GM18520 (cell line): ENCODE measurements around the gene UBXN6.
A peak's percentile ranks its signal among the peaks of the same experiment; 100 is the strongest.

Experiments
- ATAC-seq: cut with Tn5 transposase; IDR thresholded peaks from one replicate; pipeline ENCODE4 v1.9.1; 2021; ENCODE audit not compliant: unreplicated experiment

The UBXN6 gene

DNA sequence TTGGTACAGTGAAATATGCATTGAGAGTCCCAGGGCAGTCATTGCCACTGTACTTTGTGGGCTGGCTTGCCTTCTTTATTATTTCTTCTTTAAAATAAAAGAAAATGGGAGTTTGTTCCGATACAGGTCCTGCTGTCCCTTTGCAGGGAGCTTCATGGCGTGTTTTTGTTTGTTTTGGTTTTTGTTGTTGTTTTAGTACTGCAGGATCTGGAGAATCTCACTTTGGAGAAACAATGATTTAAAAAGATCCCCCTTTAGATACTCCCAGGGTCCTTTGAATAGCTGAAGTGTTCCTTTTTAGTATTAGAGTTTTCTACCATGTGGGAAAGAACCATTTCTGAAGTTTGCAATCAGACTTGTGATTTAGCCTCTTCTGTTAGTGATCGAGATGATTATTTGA lies 44.0 kb downstream of the UBXN6 start:
- no peak for ATAC-seq

DNA sequence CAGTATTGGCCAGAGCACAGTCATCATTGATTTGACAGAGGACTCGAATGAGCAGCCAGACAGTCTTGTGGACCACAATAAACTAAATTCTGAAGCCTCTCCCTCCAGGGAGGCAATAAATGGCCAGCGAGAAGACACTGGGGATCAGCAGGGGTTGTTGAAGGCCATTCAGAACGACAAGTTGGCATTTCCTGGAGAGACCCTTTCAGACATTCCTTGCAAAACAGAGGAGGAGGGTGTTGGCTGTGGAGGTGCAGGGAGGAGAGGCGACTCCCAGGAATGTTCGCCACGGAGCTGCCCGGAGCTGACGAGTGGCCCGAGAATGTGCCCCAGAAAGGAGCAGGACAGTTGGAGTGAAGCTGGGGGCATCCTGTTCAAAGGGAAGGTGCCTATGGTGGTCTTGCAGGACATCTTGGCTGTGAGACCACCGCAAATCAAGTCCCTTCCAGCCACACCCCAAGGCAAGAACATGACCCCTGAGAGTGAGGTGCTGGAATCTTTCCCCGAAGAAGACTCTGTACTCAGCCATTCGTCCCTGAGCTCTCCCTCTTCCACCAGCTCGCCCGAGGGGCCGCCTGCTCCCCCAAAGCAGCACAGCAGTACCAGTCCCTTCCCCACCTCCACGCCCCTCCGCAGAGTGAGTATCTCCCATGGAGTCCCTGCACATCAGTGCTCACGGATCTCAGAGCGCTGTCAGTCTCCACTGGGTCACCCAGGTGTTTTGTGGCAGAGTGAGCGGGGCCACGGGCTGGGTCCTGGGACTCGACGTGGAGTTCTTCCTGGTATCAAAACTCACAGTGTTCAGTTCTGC lies 48.3 kb downstream of the UBXN6 start:
- no peak for ATAC-seq

DNA sequence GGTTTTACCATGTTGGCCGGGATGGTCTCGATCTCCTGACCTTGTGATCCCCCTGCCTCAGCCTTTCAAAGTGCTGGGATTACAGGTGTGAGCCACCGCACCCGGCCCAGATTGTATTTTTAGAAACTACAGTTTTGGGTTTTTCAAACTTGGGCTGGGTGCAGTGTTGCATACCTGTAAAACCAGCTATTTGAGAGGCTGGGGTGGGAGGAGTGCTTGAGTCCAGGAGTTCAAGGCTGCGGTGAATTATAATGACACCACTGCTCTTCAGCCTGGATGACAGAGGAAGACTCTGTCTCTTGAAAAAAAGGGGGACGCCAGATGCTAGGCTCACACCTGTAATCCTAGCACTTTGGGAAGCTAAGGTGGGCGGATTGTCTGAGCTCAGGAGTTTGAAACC lies 51.0 kb downstream of the UBXN6 start:
- ATAC-seq: no peak

DNA sequence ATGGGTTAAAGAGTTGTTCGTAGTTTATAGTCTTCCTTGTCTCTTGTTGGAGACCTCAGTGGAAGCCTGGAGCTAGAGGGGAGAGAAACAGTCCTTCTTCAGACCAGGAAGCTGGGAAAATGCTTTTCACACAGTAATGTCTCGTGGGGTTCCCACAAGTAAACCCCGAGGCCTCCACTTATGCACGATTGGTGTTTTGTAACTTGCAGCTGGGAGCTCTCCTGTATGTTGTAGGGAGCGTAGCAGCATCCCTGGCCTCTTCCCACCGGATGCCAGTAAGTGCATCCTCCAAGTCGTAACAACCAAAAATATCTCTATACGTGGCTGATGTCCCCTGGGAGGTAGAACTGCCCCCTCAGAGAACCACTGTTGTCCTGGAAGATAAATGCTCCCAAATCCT lies 51.6 kb downstream of the UBXN6 start:
- no peak for ATAC-seq

DNA sequence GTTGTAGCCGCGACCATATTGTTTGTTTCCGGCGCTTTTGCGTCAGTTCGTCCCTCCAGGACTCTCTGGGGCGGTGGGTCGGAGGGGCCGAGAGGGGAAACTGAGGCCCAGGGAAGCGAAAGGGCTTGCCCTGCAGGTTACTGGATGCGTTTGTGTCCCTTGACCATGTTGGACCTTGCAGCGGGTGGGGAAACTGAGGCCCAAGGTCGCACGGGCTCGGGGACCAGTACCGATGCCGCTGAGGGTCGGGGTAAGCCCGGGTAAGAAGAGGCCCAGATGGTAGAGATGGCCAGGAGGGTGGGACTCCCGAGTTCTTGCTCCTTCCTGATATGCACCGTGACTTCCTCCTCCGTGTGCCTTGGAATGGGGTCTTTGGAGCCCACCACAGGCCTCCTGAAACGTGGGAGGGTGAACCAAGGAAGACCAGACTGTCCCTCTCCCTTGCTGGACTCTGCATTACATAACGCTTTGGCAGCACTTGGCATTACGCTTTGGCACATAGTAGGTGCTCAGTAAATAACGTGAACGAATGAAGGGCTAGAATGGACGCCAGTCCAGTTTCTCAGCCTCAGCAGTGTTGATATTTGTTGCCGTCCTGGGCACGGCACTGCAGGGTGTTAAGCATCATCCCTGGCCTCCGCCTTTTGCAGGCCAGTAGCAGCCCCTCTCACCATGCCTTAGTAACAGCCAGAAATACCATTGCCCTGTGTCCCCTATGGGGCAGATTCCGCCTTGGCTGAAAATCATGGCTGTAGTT lies 54.4 kb downstream of the UBXN6 start:
- no peak for ATAC-seq

DNA sequence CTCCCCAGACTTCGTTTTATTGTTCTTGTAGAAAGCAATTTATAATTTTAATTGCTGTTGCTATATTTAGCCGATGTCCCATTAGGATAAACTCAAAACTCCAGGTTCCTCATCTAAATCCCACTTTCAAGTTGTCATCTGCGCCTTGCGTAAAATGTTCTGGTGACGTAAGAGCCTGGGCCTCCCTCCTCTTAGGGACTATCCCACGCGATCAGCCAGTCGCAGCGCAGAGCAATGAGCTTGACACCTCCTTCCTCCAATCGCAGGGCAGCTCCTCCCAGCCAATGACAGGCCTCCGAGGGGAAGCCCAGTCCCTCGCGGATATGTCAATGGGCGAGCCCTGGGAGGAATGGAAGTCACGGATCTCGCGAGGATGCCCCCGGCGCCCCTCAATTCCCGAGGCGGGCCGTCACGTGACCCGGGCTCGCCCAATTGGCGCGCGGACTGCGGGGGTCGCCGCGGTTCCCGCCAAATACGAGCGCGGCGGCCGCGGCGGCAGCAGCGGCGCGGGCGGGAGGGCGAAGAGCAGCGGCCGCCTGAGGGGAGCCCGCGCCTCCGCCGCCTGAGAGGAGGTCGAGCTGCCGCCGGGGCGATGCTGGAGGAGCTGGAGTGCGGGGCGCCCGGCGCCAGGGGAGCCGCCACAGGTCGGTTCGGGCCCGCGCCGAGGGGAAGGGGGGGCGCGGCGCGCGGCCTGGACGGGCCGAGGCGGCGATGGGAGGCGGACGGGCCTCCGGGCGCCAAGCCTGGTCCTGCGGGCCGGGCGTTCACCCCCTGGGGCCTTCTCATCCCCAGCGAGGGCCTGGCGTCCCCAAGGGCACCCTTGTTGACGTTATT lies 55.2 kb downstream of the UBXN6 start, which contains the start of gene CHAF1A:
TSS of gene CHAF1A (plus strand) at position 470 of the 834 bp plus-strand sequence. CDS start at position 593, 123 bp downstream.
- peak; percentile 82 for ATAC-seq

DNA sequence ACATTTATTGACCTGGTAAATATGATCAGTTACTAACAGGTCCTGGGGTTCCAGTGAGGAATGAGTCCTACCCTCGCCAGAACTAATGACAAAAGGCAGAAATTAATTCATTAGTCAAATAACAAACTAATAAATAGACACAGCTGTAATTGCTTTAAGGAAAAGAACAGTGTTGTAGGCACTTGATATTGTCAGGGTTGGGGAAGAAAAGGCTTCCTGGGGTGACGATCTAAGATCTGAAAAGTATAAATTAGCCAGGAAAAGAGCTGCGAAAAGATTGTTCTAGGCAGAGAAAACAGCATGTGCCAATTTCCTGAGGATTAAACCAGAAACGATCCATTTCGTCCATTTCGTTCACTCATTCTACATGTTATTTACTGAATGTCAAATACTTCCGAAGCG lies 55.8 kb downstream of the UBXN6 start:
- no peak for ATAC-seq

DNA sequence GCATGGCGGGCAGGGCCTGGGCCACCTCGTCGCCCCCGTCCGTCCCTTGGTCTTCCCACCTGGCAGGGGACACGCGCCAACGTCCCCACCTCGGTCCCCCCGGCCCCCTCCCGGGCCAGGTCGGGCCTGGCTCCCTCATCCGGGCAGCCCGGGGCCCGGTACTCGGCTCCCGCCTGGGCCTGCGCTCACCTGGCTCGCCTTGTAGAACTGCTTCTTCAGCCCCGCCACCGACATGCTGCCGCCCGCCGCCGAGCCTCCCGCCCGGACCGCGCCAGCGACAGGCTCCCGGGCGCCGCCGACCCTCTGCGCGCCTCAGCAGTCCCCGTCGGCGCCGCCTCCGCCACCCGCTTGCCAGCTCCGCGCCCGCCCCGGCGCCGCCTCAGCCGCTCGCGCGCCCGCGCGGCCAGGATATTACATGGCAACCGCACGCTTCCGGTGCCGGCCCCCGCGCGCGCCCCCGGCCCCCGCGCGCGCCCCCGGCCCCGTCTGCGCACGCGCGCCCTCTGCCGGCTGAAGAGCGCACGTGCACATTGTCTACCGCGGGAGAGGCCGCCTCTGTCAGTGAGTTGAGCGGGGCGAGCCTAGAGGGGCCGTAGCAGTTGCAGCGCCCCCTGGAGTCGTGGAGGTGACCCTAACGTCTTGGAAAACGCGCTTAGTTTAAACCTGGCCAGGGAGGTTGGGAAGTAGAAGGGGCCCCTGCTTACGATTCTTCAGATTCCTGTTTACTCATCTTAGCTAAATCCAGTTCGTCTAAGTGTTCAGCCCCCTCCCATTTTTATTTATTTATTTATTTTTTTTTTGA lies 57.3 kb downstream of the UBXN6 start, which contains the start of gene SH3GL1:
TSS of gene SH3GL1 (minus strand) at position 413 of the 802 bp plus-strand sequence. CDS start at position 234, 179 bp downstream.
- peak; percentile 48 for ATAC-seq

DNA sequence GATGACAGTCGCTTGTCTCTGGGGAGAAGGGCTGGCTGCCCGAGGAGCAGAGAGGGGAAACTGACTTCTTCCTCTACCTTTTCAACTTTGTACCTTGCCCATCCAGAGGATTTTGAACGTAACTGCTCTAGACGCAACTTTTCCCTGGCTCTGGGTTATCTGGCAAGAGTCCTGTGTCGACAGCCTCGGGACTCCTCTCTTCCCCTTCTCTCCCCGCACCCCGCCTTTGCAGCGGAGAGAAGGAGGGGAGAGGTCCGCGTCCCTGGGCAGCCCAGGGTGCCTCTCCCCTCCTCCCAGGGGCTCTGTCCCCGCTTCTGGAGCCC lies 57.8 kb downstream of the UBXN6 start:
- no peak for ATAC-seq

DNA sequence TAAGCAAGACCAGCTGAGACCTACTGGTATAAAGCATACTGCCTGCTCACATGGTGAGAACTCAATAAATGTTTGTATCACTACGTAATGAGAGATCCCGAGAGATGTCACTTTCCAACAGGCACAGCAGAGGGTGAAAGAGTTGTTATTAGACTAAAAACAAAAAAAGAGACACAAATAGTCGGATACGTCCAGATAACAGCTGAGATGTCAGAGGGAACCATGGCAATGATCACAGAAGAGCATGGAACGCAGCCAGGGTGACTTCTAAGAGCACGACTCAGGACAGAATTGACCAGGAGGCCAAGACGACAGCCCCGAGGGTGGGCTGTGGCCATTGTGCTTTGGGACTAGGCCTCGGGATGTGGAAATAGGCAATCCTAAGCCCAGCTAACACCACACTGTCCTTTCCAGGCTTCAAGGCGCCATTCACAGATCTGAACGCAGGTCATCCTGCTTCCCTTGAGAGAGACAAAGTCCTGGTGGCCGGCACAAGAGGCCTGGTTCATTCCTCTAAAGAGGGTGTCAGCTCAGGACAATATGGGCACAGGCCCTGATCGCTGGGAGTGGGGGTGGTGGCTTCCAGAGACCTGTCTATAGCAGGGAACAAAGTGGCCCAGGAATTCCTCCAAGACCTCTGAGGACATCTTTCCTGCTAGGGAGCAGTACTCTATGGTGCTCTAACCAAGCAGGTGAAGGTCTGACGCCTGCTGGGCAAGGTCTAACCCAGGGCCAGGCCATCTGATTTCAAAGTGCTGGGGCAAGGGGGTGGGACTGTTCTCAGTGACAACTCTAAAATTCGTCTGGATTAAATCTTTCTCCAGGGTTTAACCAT lies 60.4 kb downstream of the UBXN6 start:
- ATAC-seq: no peak
